ENCODE measurements around the gene SLC19A1.
A peak's percentile ranks its signal among the peaks of the same experiment; 100 is the strongest.

SLC19A1 gene

DNA sequence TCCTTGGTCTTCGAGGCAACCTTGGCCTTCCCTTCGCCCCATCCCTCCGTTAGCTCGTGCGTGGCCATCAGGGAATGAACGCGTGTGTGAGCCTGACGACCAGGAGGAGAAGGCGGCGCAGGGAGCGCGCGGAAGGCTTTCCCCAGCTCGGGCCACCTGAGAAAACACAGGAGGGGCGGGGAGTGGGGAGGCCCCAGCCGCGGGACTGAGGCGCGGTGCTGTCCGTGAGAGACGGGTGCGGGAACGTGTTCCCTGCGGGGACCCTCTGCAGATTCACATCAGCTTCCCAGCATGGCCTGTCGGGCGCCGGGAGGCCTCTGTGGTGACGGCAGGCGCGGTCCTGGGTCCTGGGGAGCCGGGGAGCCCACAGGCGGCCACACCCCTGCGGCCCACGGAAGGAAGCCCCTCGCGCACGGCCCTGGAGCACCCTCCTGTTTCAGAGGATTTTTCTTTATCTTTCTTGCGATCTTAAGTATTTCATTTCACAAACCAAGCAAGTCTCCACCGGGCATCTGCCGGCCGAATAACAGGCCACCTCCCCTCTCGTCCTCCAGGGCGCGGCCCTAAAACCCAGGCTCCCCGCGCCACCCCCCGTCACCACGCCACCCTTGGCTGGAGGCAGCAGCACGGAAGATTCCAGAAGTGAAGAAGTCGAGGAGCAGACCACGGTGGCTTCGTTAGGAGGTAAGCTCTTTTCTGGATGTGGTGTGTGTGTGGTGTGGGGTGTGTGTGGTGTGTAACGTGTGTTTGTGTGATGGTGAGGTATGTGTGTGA is 66.3 kb downstream of the SLC19A1 start:
- no peak for DNase-seq

DNA sequence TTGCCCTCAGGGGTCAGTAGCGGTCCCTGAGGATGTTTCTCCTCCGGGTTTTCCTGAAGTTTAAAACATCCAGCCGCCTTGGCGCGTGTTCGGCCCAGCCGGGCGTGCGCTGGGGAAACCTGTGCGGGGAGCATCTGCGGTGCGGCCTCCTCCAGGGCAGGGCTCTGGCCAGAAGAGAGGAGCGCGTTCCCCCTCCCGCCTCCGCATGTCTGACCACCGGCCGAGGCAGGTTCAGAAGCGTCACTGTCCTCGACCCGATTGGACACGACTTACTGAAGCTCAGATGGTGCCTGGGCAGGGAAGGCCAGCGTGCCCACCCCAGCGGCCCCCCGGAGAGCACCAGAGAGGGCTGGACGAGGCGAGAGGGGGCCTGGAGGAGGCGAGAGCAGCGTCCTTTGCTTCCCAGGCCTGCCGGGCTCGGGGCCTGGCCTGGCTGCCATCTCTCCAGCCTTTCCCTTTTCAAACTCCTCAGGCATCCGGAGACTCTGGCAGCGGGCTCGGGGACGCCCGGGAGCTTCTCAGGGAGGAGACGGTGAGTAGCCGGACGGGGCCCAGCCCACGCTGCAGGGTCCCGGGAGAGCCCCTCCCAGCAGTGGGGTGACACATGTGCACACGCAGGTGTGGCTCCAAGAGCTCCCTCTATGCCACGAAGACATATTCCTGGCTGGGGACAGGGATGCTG is 67.1 kb downstream of the SLC19A1 start:
- no peak for DNase-seq

DNA sequence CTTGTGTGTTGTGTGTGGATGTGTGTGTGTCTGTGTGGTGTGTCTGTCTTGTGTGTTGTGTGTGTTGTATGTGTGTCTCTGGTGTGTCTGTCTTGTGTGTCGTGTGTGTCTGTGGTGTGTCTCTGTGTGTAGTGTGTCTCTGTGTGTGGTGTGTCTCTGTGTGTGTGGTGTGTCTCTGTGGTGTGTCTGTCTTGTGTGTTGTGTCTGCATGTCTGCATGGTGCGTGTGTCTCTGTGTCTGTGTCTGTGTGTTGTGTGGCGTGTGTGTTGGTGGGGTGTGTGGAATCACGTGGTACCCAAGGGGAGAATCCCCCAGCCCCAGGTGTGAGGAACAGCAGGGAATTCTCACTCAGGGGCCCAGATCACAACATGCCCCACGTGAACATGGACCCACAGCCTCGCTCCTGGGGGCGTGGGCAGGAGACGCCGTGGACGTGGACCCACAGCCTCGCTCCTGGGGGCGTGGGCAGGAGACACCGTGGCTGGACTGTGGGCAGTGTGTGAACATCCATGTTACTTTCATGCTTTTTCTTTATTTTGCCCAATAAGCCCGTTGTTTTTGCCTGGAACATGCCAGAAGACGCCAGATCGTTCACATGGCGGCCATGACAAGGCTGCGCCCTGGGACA is 67.8 kb downstream of the SLC19A1 start:
- DNase-seq: no peak

DNA sequence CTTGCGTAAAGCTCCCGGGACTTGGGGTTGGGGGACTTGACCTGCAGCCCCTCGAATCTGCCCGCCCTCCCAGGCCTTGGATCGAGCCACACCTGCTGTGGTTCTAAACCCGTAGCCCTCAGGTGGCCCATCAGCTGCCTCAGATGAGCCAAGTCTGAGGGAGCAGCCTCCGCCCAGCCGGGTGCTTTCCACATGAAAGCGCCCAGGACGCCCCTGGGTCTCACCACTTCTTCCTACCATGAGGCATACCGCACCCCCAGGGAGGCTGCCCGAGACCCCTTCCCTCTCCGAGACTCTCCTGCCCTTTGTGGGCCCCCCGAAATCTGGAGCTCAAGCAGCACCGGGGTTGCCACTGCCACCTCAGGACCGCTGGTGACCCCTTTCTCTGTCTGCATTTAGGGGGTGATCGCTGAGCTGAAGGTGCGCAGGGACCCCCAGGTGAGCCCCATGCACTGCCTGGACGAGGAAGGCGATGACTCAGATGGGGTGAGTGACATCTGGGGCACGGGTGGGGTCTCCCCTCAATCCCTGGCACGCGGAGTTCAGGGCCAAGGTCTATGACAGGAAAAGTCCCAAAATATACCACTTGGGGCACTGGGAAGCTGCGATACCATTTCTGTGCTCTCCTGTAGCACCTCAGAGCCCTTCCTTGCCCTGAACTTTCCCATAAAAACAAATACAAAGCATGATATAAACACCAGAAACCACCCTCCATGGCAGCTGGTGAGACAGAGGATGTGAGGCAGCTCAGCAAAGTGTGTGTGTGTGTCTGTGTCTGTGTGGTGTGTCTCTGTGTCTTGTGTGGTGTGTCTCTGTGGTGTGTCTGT is 68.5 kb downstream of the SLC19A1 start:
- no peak for DNase-seq

DNA sequence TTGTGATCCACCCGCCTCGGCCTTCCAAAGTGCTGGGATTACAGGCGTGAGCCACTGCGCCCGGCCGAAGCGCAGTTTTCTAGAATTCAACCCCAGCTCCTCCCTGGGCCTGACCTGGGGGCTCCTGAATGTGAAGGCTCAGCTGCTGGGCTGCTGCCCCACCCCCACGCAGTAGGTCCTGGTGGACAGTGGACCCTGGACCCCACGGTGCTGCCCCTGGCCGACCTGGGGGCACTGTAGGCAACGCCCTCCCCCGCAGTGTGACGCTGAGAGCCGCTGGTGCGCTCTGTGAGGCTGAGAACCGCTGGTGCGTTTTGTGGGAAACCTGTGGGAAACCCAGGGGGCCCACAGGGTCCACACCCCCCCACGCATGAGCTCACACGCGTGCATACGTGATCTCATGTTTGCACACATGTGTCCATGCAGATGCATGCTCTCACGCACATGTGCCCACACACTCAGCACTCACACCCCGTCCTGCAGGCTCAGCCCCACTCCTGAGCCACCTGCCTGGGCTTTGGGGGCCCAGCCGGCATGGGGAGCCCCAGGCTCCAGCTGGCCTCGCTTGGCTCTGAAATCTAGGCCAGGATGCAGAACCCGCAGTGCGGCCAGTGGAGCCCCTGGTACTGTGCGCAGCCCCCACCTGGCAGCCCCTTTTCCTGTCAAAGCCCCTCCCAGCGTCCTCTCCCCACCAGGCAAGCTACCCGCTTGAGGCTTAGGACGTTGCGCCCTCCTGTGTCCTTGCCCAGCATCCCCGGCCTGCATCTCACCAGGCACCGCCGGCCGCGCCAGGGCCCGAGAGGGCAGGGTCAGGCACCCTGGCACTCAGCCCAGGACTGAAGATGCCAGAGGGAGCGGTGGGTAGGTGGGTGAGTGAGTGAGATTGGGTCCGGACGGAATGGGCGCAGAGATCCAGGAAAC is 69.5 kb downstream of the SLC19A1 start:
- no peak for DNase-seq

DNA sequence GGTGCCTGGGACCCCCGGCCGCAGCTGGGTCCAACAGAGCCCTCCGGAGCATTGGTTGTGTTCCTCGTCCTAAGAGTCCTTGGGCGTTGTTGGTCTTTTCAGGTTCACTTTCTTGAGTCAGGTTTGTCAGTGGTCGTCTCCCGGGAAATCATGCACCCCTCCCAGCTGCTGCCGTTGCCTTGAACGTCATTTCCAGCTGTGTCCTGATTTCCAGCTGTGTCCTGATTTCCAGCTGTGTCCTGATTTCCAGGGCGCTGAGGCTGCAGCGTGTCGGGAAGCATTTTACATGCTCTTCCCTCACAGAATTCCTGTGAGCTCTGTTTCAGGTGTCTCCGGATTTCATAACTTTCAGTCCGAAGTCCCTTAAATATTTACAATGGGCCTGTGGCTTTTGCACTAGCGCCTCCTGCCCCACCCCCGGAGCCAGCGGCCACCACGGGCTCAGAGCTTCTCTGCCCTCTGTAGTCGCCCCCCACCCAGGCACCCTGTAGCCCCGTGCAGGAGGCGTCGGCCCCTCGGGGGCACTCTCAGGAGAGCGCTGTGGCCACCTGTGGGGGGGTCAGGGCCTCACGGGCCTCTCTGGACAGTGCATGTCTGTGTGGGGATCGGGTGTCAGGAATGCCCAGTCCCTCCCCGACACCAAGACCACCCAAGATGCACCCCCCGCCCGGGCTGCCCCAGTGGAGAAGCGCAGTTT is 70.6 kb downstream of the SLC19A1 start:
- DNase-seq: peak; percentile 67

DNA sequence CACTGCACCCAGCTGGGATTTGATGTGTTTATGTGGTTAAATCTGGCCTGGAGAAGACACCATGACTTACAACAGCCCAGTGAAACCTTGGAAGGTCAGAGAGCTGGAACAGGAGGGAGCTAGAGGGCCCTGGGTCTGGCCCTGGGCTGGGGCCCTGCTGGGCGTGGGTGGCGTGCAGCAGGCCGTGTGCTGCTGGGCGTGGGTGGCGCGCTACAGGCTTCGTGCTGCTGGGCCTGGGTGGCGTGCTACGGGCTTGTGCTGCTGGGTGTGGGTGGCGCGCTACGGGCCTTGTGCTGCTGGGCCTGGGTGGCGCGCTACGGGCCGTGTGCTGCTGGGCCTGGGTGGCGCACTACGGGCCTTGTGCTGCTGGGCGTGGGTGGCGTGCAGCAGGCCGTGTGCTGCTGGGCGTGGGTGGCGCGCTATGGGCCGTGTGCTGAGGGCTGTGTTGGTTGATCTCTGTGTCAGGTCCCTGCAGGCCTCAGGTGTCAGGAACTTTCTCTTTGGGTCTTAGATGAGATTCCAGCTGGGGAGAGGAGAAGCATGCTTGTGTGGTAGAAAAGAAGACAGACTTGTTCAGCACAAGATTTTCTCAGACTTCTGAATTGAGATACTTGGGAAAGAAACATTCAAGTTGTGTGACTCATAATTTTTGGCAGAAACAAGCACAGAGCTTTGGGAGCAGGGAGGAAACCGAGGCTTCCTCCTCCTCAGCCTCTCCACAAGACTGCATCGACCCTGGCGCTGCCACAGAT is 71.3 kb downstream of the SLC19A1 start:
- no peak for DNase-seq

DNA sequence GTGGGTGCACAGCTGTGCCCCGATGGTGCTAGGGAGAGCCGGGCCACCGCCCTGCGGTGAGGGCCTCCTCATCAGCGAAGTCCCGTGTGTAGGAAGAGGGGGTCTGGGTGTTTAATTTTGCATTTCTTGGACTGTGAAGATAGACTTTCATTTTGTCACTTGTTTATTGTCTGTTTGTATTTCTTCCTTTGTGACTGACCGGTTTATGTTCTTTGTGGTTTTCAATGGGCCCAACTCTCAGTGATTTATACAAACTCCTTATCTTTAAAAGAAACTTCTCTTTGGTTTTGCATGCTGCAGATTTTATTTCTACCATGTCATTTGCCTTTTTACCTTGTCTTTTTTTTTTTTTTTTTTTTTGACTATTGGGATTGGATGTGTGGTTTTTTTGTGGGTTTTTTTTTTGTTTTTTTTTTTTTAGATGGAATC is 72.1 kb downstream of the SLC19A1 start:
- DNase-seq: no peak

DNA sequence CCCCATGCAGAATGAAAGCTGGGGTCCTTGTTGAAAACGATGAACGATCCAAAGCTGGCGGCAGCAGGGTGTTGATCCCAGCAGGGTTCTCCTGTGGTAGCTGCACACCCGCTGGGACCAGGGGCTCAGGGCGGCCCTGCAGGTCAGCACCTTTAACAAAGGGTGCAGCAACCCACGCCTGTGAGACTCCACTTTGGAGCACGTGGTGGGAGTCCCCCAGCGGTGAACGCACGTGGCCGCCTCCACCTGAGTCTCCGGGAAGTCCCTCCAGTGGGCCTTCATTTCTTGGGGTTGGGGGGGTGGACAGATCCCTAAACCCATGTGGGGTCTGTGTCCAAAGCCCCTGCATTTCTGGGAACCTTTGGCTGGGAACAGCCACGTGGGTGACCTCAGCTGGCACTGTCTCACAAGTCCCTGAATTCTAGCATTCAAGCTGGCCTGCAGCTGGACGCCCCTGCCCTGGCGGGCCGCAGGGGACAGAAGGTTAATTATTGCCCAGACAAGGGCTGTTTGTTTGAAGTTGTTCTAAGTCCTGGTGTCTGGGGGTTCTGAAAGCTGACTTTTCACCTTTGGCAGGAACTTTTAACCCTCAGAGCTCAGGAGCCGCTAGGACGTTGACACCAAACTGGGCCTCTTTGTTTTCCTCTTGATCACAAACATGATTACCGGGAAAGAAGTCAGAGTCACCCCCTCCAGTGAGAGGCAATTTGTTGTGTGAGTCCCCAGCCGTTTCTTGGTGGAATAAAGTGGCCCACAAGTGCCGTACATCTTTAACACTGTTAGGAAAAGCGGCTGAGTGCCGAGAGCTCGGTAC is 72.8 kb downstream of the SLC19A1 start:
- DNase-seq: no peak

DNA sequence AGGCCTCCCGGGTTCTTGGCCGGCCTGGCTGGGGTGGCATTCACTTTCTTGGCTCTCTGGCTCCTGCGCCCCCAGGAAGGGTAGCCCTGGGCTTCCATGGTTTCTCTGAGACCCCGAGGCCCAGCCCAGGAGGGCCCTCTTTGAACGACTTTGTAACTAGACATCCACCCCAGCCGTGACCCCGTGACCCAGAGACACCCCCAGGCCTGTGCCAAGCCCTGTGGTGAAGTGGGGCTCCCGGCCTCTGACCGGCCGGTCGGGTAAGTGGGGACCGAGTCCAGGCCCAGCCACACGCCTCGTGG is 73.3 kb downstream of the SLC19A1 start:
- DNase-seq: no peak

DNA sequence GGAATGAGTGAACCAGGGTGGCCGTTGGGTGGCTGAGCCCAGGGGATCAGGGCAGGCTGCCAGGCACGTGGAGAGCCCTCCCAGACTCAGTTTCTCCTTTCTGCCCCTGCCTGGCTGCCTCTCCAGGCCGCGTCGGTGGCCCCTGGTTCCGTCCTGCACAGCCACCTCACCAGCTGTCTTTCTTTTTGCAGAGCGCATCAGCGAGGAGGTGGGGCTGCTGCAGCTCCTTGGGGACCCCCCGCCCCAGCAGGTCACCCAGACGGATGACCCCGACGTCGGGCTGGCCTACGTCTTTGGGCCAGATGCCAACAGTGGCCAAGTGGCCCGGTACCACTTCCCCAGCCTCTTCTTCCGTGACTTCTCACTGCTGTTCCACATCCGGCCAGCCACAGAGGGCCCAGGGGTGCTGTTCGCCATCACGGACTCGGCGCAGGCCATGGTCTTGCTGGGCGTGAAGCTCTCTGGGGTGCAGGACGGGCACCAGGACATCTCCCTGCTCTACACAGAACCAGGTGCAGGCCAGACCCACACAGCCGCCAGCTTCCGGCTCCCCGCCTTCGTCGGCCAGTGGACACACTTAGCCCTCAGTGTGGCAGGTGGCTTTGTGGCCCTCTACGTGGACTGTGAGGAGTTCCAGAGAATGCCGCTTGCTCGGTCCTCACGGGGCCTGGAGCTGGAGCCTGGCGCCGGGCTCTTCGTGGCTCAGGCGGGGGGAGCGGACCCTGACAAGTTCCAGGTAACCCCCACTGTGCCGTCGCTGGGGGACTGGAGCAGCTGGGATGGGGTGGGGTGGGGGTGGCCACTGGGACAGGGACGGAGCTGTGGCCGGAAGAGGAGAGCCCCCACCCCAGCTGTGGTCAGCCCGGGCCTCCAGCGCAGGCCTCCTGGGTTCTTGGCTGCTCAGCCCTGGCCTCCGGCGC is 73.9 kb downstream of the SLC19A1 start:
- no peak for DNase-seq

DNA sequence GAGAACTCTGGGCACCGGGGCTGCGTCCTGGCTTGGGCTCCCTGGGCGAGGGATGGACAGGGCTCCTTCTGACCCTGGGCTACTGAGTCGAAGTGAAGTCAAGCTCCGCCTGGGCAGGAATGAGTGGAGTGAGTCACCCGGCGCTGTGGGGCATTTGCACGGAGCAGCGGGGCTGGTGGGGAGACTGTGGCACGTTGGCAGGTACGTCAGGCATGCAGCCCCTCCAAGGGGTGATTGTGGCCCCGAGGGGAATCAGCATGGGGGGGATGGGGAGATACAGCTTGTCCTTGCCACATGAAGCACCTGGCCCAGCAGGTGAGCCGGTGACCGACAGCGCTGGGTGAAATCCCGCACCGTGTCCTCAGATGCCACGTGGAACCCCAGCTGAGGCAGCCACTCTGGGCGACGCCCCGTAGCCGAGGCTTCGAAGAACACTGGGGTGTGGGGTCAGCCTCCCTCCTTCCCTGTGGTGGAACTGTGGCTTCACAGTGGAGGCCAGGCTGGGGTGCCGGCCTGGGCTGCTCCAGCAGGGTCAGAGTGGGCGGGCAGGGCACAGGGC is 74.9 kb downstream of the SLC19A1 start:
- no peak for DNase-seq

DNA sequence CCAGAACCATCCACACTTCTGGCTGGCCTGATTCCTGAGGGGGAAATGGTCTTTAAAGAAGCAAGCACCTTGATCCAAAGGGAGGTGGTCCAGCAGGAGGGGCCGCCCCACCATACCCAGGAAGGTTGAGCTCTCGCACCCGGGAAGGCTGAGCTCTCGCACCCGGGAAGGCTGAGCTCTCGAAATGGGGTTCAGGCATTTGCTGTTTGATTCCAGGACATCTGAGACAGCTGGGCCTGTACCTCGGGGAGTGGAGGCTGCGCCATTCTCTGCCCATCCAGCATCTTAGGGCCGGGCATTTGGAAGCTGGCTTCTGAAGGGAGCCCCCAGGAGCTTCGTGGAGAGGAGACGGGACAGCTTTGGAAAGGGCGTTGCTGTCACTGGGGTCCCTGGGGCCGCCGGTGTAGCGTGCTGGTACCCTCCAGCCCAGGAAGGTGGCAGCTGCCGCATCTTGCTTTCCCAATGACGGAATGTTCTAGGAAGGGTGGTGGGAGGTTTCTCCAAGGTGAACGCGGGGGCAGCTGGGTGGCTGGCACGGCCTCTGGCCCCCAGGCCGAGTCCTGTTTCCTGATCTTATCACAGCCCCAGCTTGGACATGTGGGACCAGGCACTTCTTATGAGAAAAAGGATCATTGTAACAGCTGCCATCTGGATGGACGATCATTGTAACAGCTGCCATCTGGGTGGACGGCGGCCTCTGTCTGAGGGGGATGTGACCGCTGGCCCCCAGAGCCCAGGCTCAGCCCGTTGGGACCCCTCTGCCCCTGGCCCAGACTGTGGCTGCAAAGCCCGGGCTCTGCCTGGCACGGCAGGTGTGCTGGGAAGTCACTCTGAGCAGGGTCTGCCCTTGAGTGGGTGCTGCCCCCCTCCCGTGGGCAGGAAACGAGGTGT is 75.7 kb downstream of the SLC19A1 start:
- DNase-seq: peak; percentile 60

DNA sequence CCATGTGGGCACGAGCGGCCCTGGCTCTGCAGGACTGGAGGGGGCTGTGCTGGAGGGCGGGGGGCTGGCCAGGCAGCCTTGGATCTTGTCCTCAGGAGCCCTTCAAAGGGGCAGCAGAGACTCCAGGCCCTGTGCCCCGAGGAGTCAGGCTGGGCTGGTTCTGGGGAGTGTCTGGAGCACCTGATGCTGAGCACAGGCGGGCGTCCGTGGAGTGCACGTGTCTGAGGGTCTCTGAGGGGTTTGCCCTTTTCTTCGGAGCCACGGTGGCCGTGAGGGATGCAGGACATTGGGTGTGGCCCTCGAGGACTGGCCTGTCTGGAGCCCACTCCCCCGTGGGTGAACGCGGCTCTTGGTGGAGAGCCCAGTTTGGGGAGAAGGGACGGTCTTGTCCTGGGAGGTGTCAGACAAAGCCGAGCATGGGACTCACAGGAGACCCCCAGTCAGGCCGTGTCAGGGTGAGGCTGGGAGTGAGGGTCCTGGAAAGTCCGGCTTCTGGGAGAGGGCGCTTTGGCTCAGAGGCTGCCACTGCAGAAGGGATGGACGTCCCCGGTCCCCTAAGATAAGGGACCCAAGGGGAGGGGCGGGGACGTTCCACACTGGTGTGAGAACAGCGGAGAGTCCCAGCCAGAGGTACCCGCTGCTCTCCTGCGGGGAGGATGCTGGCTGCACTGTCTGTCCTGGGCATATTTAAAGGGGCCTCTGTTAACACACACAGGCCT is 76.5 kb downstream of the SLC19A1 start:
- DNase-seq: no peak

DNA sequence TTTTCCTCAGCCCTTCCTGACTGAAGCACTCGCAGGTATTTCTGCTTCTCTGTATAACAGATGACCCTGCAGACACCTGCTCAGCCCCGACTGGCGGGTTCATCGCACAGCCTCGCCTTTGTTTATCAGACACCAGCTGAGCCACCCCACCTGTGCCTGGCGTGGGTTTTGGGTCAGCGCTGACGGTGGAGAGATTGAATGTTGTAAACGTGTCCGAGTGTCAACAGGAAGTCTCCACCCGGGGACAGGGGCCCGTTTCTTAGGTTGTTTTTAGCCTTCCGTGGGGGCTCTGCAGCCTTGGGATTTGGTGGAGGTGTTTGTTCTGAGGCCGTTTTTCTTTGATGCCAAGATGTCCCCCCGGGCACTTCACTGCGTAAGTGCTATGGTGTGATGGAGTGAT is 77.1 kb downstream of the SLC19A1 start:
- no peak for DNase-seq

DNA sequence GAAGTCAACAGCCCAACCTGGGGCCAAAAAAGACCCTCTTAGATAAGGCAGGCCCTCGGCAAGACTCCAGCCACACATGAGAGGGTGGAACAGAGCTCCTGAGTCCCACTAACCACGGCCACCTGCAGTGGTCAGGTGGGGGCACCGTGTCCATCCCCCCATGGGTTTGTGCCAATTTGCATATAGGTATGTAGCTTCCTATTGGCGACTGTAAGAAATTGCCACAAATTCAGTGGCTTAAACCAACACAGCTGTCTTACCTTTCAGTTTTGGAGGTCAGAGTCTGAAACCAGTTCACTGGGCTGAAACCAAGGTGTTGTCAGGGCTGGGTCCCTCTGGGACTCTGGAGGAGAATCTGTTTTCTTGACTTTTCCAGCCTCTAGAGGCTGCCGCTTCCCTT is 77.9 kb downstream of the SLC19A1 start:
- DNase-seq: no peak

DNA sequence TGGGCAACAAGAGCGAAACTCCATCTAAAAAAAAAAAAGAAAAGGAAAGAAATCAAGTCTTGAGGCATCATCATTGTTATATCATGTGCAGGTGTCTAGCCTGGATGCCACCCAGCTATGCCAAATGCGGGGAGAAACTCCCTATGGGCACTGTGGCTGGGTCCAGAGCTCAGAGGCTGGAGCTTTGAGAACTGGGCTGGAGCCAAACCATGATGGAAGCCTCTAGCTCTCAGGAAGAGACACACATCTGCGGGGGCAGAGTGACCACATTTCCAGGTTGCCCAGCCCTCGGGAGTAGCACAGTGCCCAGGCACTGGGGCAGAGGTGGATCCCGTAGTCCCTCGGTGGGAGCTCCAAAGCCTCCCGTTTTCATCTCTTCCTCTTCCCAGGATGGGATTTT is 78.4 kb downstream of the SLC19A1 start:
- DNase-seq: no peak

Data from eye (tissue), 1 donor.